ENCODE results near the gene ATP5F1E.
"Not testable (repeated sequence)": the region's sequence is repeated elsewhere in the genome, so short reads cannot be mapped to it uniquely, and the experiment has no call there.

ATP5F1E gene

DNA sequence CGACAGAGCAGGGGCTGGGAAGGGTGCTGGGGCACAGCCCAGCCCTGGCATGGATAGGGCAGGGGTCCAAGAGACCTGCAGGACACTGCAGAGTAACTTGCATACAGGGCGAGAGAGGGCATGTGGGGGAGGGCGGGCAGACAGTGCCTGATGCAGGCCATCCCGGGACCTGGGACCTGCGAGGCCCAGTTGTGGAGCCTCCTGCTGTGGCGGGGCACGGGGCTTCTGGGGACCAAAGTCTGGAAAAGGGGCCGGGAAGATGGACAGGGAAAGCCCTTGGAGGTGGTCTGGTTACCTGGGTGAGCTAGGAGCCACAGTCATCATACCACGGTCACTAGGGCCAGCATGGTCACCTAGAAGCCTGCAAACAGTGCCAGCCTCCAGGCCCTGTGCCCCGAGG is 13.3 kb downstream of the ATP5F1E start:
- DNase-seq: no peak

- no peak for DNase-seq
These were observed 14.5 kb downstream of the ATP5F1E start for GRCh38 chr20:59017493-59018231.

DNA sequence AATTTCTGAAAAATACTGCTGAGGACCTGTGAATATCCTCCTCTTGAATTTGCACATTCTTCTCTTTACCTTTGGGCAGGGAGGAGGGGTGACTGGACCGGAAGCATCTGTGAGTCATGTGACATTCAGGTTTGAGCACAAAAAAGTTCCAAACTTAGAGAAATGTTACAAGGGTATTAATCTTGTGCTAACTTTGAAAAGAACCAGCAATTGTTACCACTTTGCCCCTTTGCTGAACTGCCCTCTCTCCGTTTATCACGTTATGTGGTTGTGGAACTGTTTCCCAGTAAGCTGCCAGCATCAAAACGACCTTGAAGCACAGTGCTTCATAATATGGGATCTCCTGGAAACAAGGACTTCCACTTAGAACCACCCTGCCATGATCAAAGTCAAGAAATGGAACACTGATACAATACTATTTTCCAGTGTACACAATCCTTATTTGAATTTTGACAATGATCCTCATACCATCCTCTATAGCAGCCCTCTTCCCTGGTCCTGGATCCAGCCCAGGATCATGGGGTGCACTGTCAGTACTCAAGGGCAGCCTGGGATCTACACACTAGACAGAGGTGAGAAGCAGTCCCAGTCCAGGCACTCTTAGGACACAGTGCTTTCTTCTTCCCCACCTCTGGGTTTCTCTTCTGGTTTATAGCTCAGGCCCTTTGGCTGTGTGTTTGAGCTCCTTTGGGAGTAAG is 15.2 kb downstream of the ATP5F1E start:
- no peak for DNase-seq

DNA sequence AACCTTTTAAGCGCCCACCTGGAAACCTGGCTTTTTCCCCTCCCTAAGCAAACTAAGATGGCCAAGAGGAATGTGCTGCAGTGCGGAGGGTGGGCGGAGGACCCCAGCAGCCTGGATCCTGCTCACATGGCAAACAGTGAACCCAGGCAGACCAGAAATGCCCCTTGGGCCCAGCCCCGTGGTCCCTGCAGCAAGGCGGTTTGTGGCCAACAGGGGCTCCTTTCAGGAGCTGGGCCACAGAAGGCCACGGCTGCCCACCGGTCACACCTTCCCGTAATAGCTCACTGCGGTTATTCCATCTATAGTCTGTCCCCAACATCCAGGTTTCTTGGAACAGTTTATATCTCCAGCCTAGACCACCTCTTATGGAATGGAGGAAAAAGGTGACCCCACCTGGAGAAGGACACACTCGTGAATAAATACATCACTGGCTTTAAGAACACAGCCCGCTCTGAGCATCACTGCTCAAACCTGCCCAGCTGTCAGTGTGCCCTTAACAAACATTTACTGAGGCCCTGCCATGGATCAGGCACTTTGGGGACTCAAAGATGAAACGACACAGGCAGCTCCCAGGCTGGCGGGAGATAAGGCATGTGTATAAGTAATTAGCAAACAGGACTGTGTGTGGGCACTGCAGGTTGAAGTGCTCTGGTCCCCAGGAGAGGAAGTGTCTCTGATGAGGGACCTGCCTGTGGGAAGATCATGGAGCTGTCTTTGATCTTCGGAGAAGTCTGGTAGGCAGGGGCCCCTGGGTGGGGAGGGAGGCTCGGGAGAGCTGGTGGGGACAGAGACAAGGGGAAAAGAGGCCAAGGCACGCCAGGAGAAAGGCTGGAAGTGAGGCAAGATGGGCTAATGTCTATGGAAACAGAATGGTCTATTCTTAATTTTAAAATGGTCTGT is 16.1 kb downstream of the ATP5F1E start:
- DNase-seq: no peak

DNA sequence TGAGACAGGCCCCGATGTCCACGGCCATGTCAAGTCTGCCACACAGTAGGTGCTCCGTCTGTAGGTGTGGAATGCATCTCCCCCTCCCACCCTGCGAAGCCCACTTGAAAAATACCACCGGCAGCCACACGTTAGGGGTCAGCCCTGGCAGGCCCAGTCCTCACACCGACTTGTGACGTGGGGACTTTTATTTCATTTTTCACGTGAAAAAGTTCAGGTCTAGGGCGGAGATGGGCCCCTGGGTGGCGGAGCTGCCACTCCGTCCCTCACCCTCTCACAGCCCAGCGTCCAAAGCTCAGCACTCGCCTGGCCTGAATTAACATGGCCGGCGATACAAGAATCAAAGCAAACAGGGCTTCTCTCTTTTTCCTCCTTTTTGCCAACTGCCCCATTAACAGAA is 16.7 kb downstream of the ATP5F1E start:
- no peak for DNase-seq

DNA sequence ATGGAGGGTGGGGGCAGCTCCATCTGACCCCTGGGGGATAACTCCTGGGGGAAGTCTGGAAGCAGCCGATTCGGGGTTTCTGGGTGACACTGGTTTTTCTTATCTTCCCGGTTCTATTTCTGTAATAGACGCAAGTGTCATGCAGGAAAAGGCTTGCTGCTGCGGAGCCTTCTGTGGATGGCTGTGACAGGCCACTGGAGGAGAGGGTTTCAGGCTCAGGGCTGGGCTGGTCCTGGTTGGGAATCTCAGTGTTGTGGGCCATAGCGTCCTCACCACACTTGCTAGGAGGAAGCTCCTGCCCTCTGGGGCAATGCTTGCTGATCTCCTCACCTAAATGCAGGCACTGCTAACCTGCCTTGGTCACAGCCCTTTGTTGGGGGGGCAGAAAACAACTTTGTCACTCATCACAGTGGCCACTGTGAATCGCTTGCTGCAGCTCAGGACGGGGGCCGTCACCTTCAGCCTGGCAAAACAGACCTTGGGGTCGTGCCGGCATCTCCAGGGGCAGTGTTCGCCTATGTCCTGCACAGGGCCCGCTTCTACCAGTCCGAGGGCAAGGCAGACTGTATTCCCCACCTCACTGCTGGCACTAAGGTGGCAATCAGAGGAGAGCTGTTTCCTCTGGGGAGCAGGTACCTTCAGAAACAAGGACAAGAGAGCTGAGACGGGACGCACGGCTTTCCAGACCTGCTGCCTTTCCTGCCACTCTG is 17.3 kb downstream of the ATP5F1E start:
- DNase-seq: no peak

GRCh38 chr20:59013959-59014608 is 18.1 kb downstream of the ATP5F1E start:
- DNase-seq: no peak

GRCh38 chr20:59013031-59013951 is 18.8 kb downstream of the ATP5F1E start:
- no peak for DNase-seq

DNA sequence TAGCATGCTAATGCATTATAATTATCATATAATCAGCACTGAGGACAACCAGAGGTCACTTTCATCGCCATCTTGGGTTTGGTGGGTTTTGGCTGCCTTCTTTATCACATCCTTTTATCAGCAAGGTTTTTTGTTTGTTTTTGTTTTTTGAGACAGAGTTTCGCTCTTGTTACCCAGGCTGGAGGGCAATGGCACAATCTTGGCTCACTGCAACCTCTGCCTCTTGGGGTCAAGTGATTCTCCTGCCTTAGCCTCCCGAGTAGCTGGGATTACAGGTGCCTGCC is 20.3 kb downstream of the ATP5F1E start:
- DNase-seq: not testable (repeated sequence)

DNA sequence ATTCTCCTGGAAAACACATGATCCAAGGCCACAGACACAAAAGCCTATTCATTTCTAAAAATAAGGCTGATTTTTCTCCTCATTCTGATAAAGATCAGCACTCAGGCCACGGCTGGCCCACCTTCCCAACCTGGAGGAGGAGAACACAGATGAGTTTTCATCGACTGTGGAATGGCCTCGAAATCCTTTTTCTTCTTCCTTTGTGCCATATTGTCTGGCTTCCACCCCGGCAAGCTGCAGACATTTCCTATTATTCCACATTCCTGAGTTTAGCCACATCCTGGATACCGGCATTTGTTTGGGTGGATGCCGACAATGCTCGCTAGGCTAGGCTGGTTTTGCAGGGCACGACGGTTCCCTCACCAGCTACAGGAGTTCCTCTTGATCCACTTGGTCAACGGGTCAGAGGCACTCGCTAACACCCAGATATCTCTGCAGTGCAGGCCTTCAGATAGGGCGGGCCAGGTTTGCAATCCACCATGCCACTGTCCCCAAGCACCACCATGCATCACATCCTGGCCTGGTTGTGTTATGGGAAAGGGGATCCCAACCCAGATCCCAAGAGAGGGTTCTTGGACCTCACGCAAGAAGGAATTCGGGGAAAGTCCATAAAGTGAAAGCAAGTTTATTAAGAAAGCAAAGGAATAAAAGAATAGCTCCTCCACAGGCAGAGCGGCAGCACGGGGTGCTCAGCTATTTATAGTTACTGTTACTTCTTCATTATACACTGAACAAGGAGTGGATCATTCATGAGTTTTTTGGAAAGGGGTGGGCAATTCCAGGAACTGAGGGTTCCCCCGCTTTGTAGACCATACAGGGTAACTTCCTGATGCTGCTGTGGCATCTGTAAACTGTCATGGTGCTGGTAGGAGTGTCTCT is 20.9 kb downstream of the ATP5F1E start:
- DNase-seq: no peak

DNA sequence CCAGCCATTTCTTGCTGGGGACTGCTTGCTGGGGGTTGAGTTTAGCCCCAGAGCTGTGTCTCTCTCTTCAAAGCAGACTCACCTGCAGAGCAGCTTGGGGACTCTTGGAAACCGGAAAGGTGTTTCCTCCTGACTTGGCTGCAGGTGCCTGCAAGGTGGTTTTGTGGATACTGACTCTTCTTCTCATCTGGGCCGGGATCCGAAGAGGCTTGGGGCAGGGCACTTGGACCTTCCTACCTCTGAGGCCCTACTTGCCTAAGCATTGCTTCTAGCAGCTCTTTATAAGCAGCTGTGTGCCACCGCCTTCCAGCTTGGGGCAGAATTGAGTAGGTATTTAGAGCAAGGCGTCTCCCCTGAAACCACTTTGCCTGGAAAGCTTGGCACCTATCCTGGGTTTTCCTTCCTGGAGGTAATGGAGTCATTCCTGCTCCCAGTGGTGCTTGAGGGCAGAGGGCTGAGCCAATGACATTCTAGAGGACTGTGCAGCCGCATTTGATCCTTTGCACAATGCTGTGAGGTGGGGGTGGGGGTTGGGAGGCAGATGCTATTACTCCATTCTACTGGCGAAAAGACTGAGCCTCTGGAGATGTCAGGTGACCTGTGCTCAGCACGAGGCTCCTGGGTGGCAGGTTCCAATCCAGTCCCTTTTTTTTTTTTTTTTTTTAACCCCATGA is 21.7 kb downstream of the ATP5F1E start:
- DNase-seq: no peak

DNA sequence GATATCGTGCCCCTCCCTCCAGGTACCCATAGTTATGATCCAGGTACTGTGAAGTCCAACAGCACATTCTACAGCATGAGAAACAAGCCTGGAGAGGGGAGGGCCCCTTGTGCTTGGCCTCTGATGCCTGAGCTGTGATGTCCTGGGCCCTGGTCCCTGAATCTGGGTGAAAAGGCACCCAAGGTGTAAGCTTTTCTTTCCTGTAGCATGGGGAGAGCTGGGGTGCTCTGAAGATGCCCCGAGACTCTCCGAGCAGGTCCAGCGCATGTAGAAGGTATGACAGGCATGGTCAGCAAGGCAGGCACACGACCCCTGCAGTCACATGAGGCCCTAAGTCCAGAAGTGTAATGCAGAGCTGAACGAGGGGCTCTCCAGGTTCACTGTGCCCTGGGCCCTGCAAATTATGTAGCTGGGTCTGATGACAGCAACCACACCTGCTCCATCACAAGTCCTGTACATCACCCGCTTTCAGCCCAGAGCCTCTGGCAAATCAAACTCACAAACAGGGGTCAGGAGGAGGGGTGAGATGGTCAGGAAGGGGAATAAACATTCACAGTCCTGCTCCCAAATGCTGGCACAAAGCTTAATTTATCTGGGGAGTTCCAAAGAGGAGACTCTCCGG is 23.3 kb downstream of the ATP5F1E start:
- no peak for DNase-seq

- DNase-seq: no peak
These were observed 24.2 kb downstream of the ATP5F1E start for GRCh38 chr20:59007665-59008511.

- DNase-seq: no peak
These were observed 25.1 kb downstream of the ATP5F1E start, which contains the start of gene CTSZ for GRCh38 chr20:59006864-59007664. CTSZ (minus strand) TSS chr20:59007254; CDS start chr20:59007128, 126 bp downstream.

DNA sequence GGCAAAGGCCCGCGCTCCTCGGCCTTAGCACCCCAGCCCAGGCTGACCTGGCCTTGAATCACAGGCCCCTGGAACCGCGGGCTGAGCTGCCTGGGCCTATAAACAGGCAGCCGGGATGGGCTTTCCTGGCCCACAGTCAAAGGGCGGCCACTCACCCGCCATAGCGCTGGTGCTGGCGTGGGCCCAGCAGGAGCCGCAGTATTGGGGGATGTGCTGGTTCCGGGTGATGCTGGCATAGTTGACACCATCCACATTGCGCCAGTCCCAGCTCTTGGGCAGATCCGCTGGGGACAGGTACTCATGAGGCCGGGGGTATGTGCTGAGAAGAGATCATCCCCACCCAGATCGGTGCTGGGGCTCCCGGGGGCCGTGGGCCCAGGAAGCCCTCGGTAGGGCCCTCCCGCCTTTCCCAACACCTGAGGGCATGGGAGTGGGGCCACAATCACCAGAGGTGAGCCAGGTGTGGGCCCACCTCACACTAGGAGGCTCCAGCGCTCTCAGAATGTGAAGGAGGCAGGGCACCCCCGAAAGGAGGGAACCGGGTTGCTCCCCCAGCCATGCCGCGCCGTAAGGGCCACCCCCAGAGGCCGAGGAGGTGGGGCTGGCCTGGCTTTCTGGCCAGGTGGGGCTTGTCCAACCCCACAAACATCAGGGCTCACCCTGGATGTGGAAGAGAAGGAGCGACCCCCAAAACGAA is 25.8 kb downstream of the ATP5F1E start:
- no peak for DNase-seq

DNA sequence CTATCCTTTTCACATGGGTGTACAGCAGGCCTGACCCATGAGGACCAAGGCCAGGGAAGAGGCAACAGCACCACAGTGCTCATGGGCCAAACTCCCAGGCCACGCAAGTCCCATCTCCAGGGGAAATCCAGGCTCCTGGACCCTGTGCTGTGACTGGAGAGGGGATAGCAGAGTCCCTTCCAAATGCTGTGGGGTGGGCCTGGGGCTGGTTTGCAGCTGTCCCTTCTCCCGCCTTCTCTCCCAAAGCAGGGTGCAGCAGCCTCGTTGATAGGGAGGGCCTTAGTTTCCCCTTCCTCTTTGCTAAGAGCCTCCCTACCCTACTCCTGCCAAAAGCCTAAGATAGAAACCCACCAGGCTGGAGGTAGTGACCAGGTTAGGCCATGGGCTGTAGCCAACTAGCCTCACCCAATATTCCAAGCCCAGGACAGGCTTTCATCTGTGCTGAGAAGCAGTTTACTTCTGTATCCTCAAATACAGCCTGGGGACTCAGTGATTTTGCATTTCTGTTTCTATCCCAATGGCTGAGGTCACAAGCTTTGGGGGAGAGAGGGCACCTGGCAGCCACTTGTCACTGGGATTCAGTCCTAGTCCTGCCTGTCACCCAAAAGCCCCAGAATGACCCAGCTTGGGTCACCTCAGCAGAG is 26.5 kb downstream of the ATP5F1E start:
- DNase-seq: no peak
